K562 (cell line): ENCODE data around the gene SPOCD1. TPM values are rescaled to one million over a fixed set of nuclear protein-coding genes. Genes with fewer than 3 reads are reported as not detected.
A peak's percentile ranks its signal among the peaks of the same experiment; 100 is the strongest.

Source experiments
- E2F5 ChIP-seq: sonication (generic); formaldehyde crosslinking; IDR thresholded peaks from 2 replicates; pipeline ENCODE4 v1.8.0; 2022; ENCODE audit warnings: mild to moderate bottlenecking, missing genetic modification reagents
- MCM7 ChIP-seq, 2 experiments: fragments of 450-650 bp; IDR thresholded peaks; 2 replicates each; pipeline ENCODE4 v1.6.1; 2016 to 2018
- MNT ChIP-seq, 2 experiments: fragments of 450-650 bp; conservative IDR thresholded peaks; 2 replicates each; pipeline ENCODE4 v1.6.1; 2017; ENCODE audit warnings: mild to moderate bottlenecking in 2 of 2, moderate library complexity in 2 of 2
- MTA1 ChIP-seq: fragments of 450-650 bp; IDR thresholded peaks from 2 replicates; pipeline ENCODE4 v1.6.1; 2017; ENCODE audit warnings: borderline replicate concordance
- POLR2AphosphoS2 ChIP-seq: IDR thresholded peaks from 2 replicates; pipeline ENCODE4 v1.6.1; 2012; ENCODE audit warnings: low read length, improper control_type of control experiment
- RFX5 ChIP-seq: IDR thresholded peaks from 2 replicates; pipeline ENCODE4 v1.6.1; 2011; ENCODE audit warnings: low read depth, mild to moderate bottlenecking, improper control_type of control experiment, low read length
- SMAD2 ChIP-seq: fragments of 150-350 bp; IDR thresholded peaks from 2 replicates; pipeline ENCODE4 v1.6.1; 2014; ENCODE audit warnings: low read depth, mild to moderate bottlenecking, low read length
- SRSF9 ChIP-seq: fragments of 200-400 bp; formaldehyde crosslinking; IDR thresholded peaks from 2 replicates; pipeline ENCODE4 v1.6.1; 2017; ENCODE audit warnings: low read depth, low read length, borderline replicate concordance
- STAT5B ChIP-seq: fragments of 250-450 bp; sonication (Bioruptor Pico); IDR thresholded peaks from 2 replicates; pipeline ENCODE4 v1.8.0; 2021; ENCODE audit warnings: mild to moderate bottlenecking, inconsistent platforms
- TCF7L2 ChIP-seq: fragments of 150-350 bp; IDR thresholded peaks from 2 replicates; pipeline ENCODE4 v1.6.1; 2016; ENCODE audit warnings: low read depth, mild to moderate bottlenecking, low read length, moderate library complexity
- TEAD2 ChIP-seq: fragments of 450-650 bp; IDR thresholded peaks from 2 replicates; pipeline ENCODE4 v1.6.1; 2016; ENCODE audit warnings: missing genetic modification characterization, control low read depth, missing compliant biosample characterization
- TRIM24 ChIP-seq, 2 experiments: fragments of 450-650 bp; IDR thresholded peaks; 2 replicates each; pipeline ENCODE4 v1.6.1; 2016
- USF1 ChIP-seq: sonication (generic); formaldehyde crosslinking; IDR thresholded peaks from 2 replicates; pipeline ENCODE4 v1.9.0; 2022; ENCODE audit warnings: mild to moderate bottlenecking, missing genetic modification reagents
- ZBTB7A ChIP-seq: IDR thresholded peaks from 2 replicates; pipeline ENCODE4 v1.6.1; 2011; ENCODE audit warnings: low read depth, mild to moderate bottlenecking, low read length, moderate library complexity, borderline replicate concordance; ENCODE audit not compliant: control insufficient read depth
- ZNF324 ChIP-seq: fragments of 250-450 bp; sonication (Bioruptor Pico); IDR thresholded peaks from 2 replicates; pipeline ENCODE4 v1.4.0; 2020; ENCODE audit warnings: mild to moderate bottlenecking
- ZNF431 ChIP-seq: sonication (generic); formaldehyde crosslinking; IDR thresholded peaks from 2 replicates; pipeline ENCODE4 v1.8.0; 2022; ENCODE audit warnings: mild to moderate bottlenecking, missing genetic modification reagents
- ZNF512 ChIP-seq: IDR thresholded peaks from 2 replicates; pipeline ENCODE4 v1.6.1; 2016; ENCODE audit warnings: missing genetic modification characterization, missing compliant biosample characterization
- ZNF561 ChIP-seq: fragments of 450-650 bp; formaldehyde crosslinking; conservative IDR thresholded peaks from 2 replicates; pipeline ENCODE4 v1.4.0; 2020; ENCODE audit warnings: mild to moderate bottlenecking, moderate library complexity
- ZNF584 ChIP-seq: fragments of 200-800 bp; sonication (Bioruptor generic); IDR thresholded peaks from 2 replicates; pipeline ENCODE4 v1.6.1; 2016; ENCODE audit warnings: low read depth, mild to moderate bottlenecking, missing genetic modification characterization, missing compliant biosample characterization
- ZNF639 ChIP-seq, 2 experiments: fragments of 200-800 bp in 1 of 2; sonication (Bioruptor generic) in 1 of 2; sonication (generic) in 1 of 2; formaldehyde crosslinking in 1 of 2; IDR thresholded peaks in 1 of 2; conservative IDR thresholded peaks in 1 of 2; 2 replicates each; pipeline versions ENCODE4 v1.5.0 to v1.6.1; 2016 to 2020; ENCODE audit warnings: missing compliant biosample characterization in 1 of 2, missing genetic modification characterization in 1 of 2, missing genetic modification reagents in 1 of 2
- ZNF644 ChIP-seq: fragments of 200-800 bp; sonication (Bioruptor generic); IDR thresholded peaks from 2 replicates; pipeline ENCODE4 v1.6.1; 2016; ENCODE audit warnings: low read depth, missing genetic modification characterization, missing compliant biosample characterization
- ZNF785 ChIP-seq: fragments of 250-450 bp; sonication (Bioruptor Pico); IDR thresholded peaks from 2 replicates; pipeline ENCODE4 v1.4.0; 2020; ENCODE audit warnings: mild to moderate bottlenecking
- polyA plus RNA-seq, 8 experiments: library from polyadenylated mRNA; depleted of rRNA in 4 of 8; stranded (reverse) in 5 of 8; unstranded in 3 of 8; fragments of >200 nt; fragmentation: Nextera tagmentation in 2 of 8; fragmentation: Illumina TruSeq in 1 of 8; extraction: Ambion mirVana in 2 of 8; extraction: Trizol in 1 of 8; gene quantifications; 2 replicates each; pipeline versions ENCODE4 v1.2.1 to v1.2.3, GENCODE V29; 2011 to 2014; ENCODE audit warnings: inconsistent platforms in 1 of 8, missing spikeins in 1 of 8
- total RNA-seq, 7 experiments: library from RNA; depleted of rRNA in 6 of 7; stranded (reverse); fragments of >200 nt in 6 of 7; fragmentation: Illumina TruSeq in 2 of 7; extraction: Trizol in 2 of 7; gene quantifications; 2 replicates each; pipeline versions ENCODE4 v1.2.1 to v1.2.3, GENCODE V29; 2011 to 2021; ENCODE audit warnings: low replicate concordance in 1 of 7

SPOCD1 gene
- total and polyA plus RNA-seq, 9 of the 15 experiments (the other 6 are each of a cell fraction or from before 2014, with no cell fraction given): 0.03 to 0.71 (median 0.26) TPM; not detected in 1

- no peak for TF ChIP-seq ZNF561 (CRISPR knock-in tag)
- TF ChIP-seq SMAD2: no peak
- TF ChIP-seq STAT5B (CRISPR knock-in tag): no peak
- TF ChIP-seq E2F5 (CRISPR knock-in tag): no peak
- no peak for TF ChIP-seq ZNF431 (CRISPR knock-in tag)
- TF ChIP-seq MCM7 (IDR thresholded peaks at IDR 0.05): no peak
- no peak for TF ChIP-seq ZNF785 (CRISPR knock-in tag)
- no peak for TF ChIP-seq ZNF639 (CRISPR knock-in tag; conservative IDR thresholded peaks at IDR 0.05 in 1 of 2, IDR thresholded peaks at IDR 0.05 in 1 of 2)
- no peak for TF ChIP-seq TRIM24 (IDR thresholded peaks at IDR 0.05)
- TF ChIP-seq POLR2AphosphoS2: no peak
- no peak for TF ChIP-seq TCF7L2
- no peak for TF ChIP-seq USF1 (CRISPR knock-in tag)
- TF ChIP-seq ZNF324: no peak
- no peak for TF ChIP-seq TEAD2 (tag)
- no peak for TF ChIP-seq ZNF512 (tag)
- TF ChIP-seq MTA1: no peak
- TF ChIP-seq SRSF9: no peak
- no peak; the same call in 1 of the 2 replicates for TF ChIP-seq RFX5
- TF ChIP-seq ZNF584 (CRISPR knock-in tag): no peak
- TF ChIP-seq ZBTB7A: peak; percentile 80
- peak in 1 of 2 experiments; percentile 13; a peak in 1 of 4 replicates for TF ChIP-seq MNT (conservative IDR thresholded peaks at IDR 0.05)
- TF ChIP-seq ZNF644 (tag): no peak
These were observed 26.4 kb downstream of the SPOCD1 start (continued) for GRCh38 chr1:31789259-31790065.
